HepG2 (cell line): ENCODE data around the gene DAZL. TPM values are rescaled to one million over a fixed set of nuclear protein-coding genes. Genes with fewer than 3 reads are reported as not detected.

Experiments
- ATAC-seq: fragments of 200-7000 bp; cut with Tn5 transposase; 3 replicates; pipeline ENCODE4 v1.9.1; 2020; ENCODE audit warnings: mild to moderate bottlenecking, moderate library complexity
- BruUV-seq: library from RNA; stranded (reverse); fragments of 400-500 nt; replicated peaks from 2 replicates; lab custom pipeline; 2021; lab: Mats Ljungman, UMichigan
- CTCF ChIA-PET: fragments of 300-600 bp; formaldehyde crosslinking; extraction: SDS; loops from one replicate; lab custom pipeline; 2021; ENCODE audit warnings: low total read pairs, inconsistent platforms, low intra/inter-chr PET ratio; lab: Yijun Ruan, JAX
- POLR2A ChIA-PET: fragments of 350-600 bp; sonication (Branson Sonifier 250); formaldehyde crosslinking; loops from one replicate; lab custom pipeline; 2020; ENCODE audit warnings: antibody characterized with exemption, inconsistent platforms; lab: Yijun Ruan, JAX
- DNase-seq: peaks from one replicate; pipeline ENCODE4 v3.0.0-alpha.2; 2015; ENCODE audit warnings: low spot score
- FAIRE-seq: peaks from 3 replicates; lab custom pipeline; 2011; peaks lifted over from hg19 to GRCh38; lab: Jason Lieb, UNC
- H2AFZ ChIP-seq: one replicate; pipeline ENCODE4 v1.6.1; 2011; ENCODE audit warnings: low read length, inconsistent platforms
- H3K27ac ChIP-seq: fragments of 300-600 bp; 3 replicates; pipeline ENCODE4 v1.8.0; 2011; ENCODE audit warnings: mixed run types, mild to moderate bottlenecking, mixed read lengths, low read length, inconsistent platforms; ENCODE audit not compliant: insufficient read depth; ENCODE audit errors: extremely low read length
- H3K27me3 ChIP-seq, 2 experiments: fragments of 200-600 bp in 1 of 2; 2 replicates in 1 of 2; 3 replicates in 1 of 2; pipeline versions ENCODE4 v1.6.0 to v1.8.0; 2011; ENCODE audit warnings: low read length in 2 of 2, mild to moderate bottlenecking in 2 of 2, moderate library complexity in 2 of 2, inconsistent platforms in 1 of 2; ENCODE audit not compliant: insufficient read depth in 2 of 2, control insufficient read depth in 1 of 2
- H3K36me3 ChIP-seq, 2 experiments: fragments of 200-600 bp in 1 of 2; replicated peaks in 1 of 2; 2 replicates in 1 of 2; 3 replicates in 1 of 2; pipeline versions ENCODE4 v1.5.1 to v1.8.0; 2011; ENCODE audit warnings: low read length in 2 of 2, inconsistent platforms in 1 of 2; ENCODE audit not compliant: insufficient read depth in 2 of 2, control insufficient read depth in 1 of 2
- H3K4me1 ChIP-seq: 2 replicates; pipeline ENCODE4 v1.5.1; 2012; ENCODE audit warnings: low read length, inconsistent platforms; ENCODE audit not compliant: insufficient read depth
- H3K4me2 ChIP-seq: 2 replicates; pipeline ENCODE4 v1.6.0; 2011; ENCODE audit warnings: low read depth, low read length, inconsistent platforms
- H3K4me3 ChIP-seq, 3 experiments: fragments of 200-600 bp in 1 of 3; sonication (generic), shearing (Covaris generic) in 1 of 3; replicated peaks in 1 of 3; 2 replicates each; pipeline ENCODE4 v1.5.1; 2011 to 2016; ENCODE audit warnings: low read length in 3 of 3, inconsistent platforms in 2 of 3, low read depth in 2 of 3, mild to moderate bottlenecking in 2 of 3, control low read depth in 1 of 3, mixed read lengths in 1 of 3; ENCODE audit not compliant: insufficient read depth in 1 of 3
- H3K79me2 ChIP-seq: one replicate; pipeline ENCODE4 v1.6.1; 2011; ENCODE audit warnings: low read length, inconsistent platforms; ENCODE audit not compliant: insufficient read depth
- H3K9ac ChIP-seq: 2 replicates; pipeline ENCODE4 v1.6.0; 2011; ENCODE audit warnings: mild to moderate bottlenecking, low read depth, low read length, inconsistent platforms; ENCODE audit not compliant: insufficient read depth
- H3K9me3 ChIP-seq: 2 replicates; pipeline ENCODE4 v1.5.1; 2012; ENCODE audit warnings: mild to moderate bottlenecking, low read length
- H4K20me1 ChIP-seq: 2 replicates; pipeline ENCODE4 v1.6.0; 2011; ENCODE audit warnings: inconsistent platforms, mild to moderate bottlenecking, low read length, moderate library complexity; ENCODE audit not compliant: insufficient read depth
- ATF3 ChIP-seq: sonication (generic); formaldehyde crosslinking; IDR thresholded peaks from 2 replicates; pipeline ENCODE4 v1.4.0; 2020; ENCODE audit warnings: missing genetic modification reagents
- CCDC6 ChIP-seq: sonication (generic); formaldehyde crosslinking; IDR thresholded peaks from 2 replicates; pipeline ENCODE4 v1.8.1; 2022; ENCODE audit warnings: mild to moderate bottlenecking, missing genetic modification reagents, moderate library complexity
- DDIT3 ChIP-seq: sonication (generic); formaldehyde crosslinking; IDR thresholded peaks from 2 replicates; pipeline ENCODE4 v1.4.0; 2020; ENCODE audit warnings: mild to moderate bottlenecking, missing genetic modification reagents
- GPBP1L1 ChIP-seq: sonication (generic); formaldehyde crosslinking; IDR thresholded peaks from 2 replicates; pipeline ENCODE4 v1.5.0; 2020; ENCODE audit warnings: mild to moderate bottlenecking, missing genetic modification reagents
- USF2 ChIP-seq, 2 experiments: sonication (generic) in 1 of 2; formaldehyde crosslinking in 1 of 2; IDR thresholded peaks; 2 replicates each; pipeline versions ENCODE4 v1.5.1 to v1.6.1; 2011 to 2020; ENCODE audit warnings: borderline replicate concordance in 1 of 2, low read depth in 1 of 2, low read length in 1 of 2, mild to moderate bottlenecking in 1 of 2, missing genetic modification reagents in 1 of 2, moderate library complexity in 1 of 2
- ZBTB26 ChIP-seq: IDR thresholded peaks from 2 replicates; pipeline ENCODE4 v1.6.1; 2016; ENCODE audit warnings: missing compliant biosample characterization, missing genetic modification reagents, borderline replicate concordance
- ZNF253 ChIP-seq: sonication (generic); formaldehyde crosslinking; IDR thresholded peaks from 2 replicates; pipeline ENCODE4 v1.8.0; 2022; ENCODE audit warnings: mild to moderate bottlenecking, missing genetic modification reagents, borderline replicate concordance
- ZNF839 ChIP-seq: sonication (generic); formaldehyde crosslinking; IDR thresholded peaks from 2 replicates; pipeline ENCODE4 v1.4.0; 2020; ENCODE audit warnings: missing genetic modification reagents, mild to moderate bottlenecking, borderline replicate concordance
- in situ Hi-C: cut with HindIII; loops from 2 replicates; pipeline ENCODE4 v1.10.0; 2017; ENCODE audit warnings: low pct_unique_long_range_greater_than_20kb; ENCODE audit not compliant: extremely low pct_ligation_motif_present
- intact Hi-C: fragments of 100-400 bp; cut with micrococcal nuclease; formaldehyde crosslinking; loops from one replicate; pipeline ENCODE4 v1.10.0; 2022; ENCODE audit not compliant: unreplicated experiment
- polyA plus RNA-seq, 8 experiments: library from polyadenylated mRNA; depleted of rRNA in 3 of 8; stranded (reverse) in 7 of 8; unstranded in 1 of 8; fragments of >200 nt; fragmentation: Illumina TruSeq in 4 of 8; extraction: Trizol in 4 of 8; gene quantifications; 2 replicates each; pipeline versions ENCODE4 v1.2.1 to v1.2.3, GENCODE V29; 2011 to 2016; ENCODE audit warnings: low read depth in 4 of 8, missing spikeins in 1 of 8, mixed read lengths in 1 of 8; ENCODE audit not compliant: insufficient read depth in 1 of 8
- total RNA-seq, 5 experiments: library from RNA; depleted of rRNA; stranded (reverse); fragments of >200 nt; fragmentation: Illumina TruSeq; extraction: Trizol; gene quantifications; 2 replicates each; pipeline ENCODE4 v1.2.3, GENCODE V29; 2016; ENCODE audit warnings: low read depth in 1 of 5

Gene DAZL
- total and polyA plus RNA-seq, 2 of the 13 experiments (the other 11 are each of a cell fraction or from before 2014, with no cell fraction given): not detected

GRCh38 chr3:16587681-16588060, 17.6 kb downstream of the DAZL start:
- Histone ChIP-seq H3K9me3 (no peaks in the 10 kb centered on the region), H3K4me3 (no peak overlapping the region), H2AFZ (no peak overlapping the region), H3K79me2 (no peaks in the 10 kb centered on the region), H3K4me2 (no peak overlapping the region), H3K9ac (no peak overlapping the region), H3K36me3 (no peaks in the 10 kb centered on the region), H3K4me1 (no peaks in the 10 kb centered on the region), H3K27ac (no peak overlapping the region), H4K20me1 (no peaks in the 10 kb centered on the region), H3K27me3 (peaks cover 0 to 3% of the 10 kb centered on the region in 2 experiments; a peak in 1 of 5 replicates)
- no peak for DNase-seq
- no TSS peak for BruUV-seq
- ChIA-PET CTCF (no interaction called here), POLR2A (no interaction called here)
- TF ChIP-seq GPBP1L1 (CRISPR knock-in tag) (no peak), ATF3 (CRISPR knock-in tag) (no peak), ZBTB26 (no peak), ZNF839 (CRISPR knock-in tag) (no peak), USF2 (IDR thresholded peaks at IDR 0.05; ENCODE audit: low read depth, low read length) (no peak), USF2 (CRISPR knock-in tag; IDR thresholded peaks at IDR 0.05; ENCODE audit: borderline replicate concordance) (no peak), DDIT3 (CRISPR knock-in tag) (no peak), CCDC6 (CRISPR knock-in tag) (no peak), ZNF253 (no peak)
- in situ Hi-C loops (loop anchor here (25.0 kb wide), 1 partner anchor 1250 kb away; no protein-coding TSS in a partner anchor), intact Hi-C loops (no loop called here)
- no peak for ATAC-seq
- no peak for FAIRE-seq
